KOPT-K1 (cell line): ENCODE results near the gene WAS.
"Not testable (repeated sequence)": the region's sequence is repeated elsewhere in the genome, so short reads cannot be mapped to it uniquely, and the experiment has no call there.

Source experiments
- H3K27ac ChIP-seq: fragments of 200-600 bp; sonication (generic); 2 replicates; pipeline ENCODE4 v1.5.1; 2016; ENCODE audit warnings: antibody characterized with exemption, mild to moderate bottlenecking, low read depth, low read length; ENCODE audit not compliant: poor library complexity, severe bottlenecking
- H3K36me3 ChIP-seq: fragments of 200-600 bp; sonication (generic); 2 replicates; pipeline ENCODE4 v1.5.1; 2017; ENCODE audit warnings: antibody characterized with exemption, mild to moderate bottlenecking, low read length, moderate library complexity; ENCODE audit not compliant: insufficient read depth
- H3K9me3 ChIP-seq: fragments of 200-600 bp; sonication (generic); 2 replicates; pipeline ENCODE4 v1.5.1; 2017; ENCODE audit warnings: antibody characterized with exemption, low read length, mild to moderate bottlenecking; ENCODE audit not compliant: insufficient read depth, poor library complexity, severe bottlenecking

Gene WAS

DNA sequence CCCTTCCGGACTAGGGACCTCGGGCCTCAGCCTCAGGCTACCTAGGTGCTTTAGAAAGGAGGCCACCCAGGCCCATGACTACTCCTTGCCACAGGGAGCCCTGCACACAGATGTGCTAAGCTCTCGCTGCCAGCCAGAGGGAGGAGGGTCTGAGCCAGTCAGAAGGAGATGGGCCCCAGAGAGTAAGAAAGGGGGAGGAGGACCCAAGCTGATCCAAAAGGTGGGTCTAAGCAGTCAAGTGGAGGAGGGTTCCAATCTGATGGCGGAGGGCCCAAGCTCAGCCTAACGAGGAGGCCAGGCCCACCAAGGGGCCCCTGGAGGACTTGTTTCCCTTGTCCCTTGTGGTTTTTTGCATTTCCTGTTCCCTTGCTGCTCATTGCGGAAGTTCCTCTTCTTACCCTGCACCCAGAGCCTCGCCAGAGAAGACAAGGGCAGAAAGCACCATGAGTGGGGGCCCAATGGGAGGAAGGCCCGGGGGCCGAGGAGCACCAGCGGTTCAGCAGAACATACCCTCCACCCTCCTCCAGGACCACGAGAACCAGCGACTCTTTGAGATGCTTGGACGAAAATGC is at the start of gene WAS:
Gene WAS, plus strand, starts transcription at position 389 of the 572 bp plus-strand sequence. Its CDS starts 55 bp downstream, at position 444.
- Histone ChIP-seq H3K9me3 (no peaks in the 10 kb centered on the region), H3K36me3 (peaks cover 35% of the 10 kb centered on the region), H3K27ac (peak within 1 kb of the TSS; percentile 93)

- Histone ChIP-seq H3K27ac (no peak overlapping the region), H3K9me3 (no peaks in the 10 kb centered on the region), H3K36me3 (no peaks in the 10 kb centered on the region)
Observed at GRCh38 chrX:48636301-48636700, 47.3 kb upstream of the WAS start.

DNA sequence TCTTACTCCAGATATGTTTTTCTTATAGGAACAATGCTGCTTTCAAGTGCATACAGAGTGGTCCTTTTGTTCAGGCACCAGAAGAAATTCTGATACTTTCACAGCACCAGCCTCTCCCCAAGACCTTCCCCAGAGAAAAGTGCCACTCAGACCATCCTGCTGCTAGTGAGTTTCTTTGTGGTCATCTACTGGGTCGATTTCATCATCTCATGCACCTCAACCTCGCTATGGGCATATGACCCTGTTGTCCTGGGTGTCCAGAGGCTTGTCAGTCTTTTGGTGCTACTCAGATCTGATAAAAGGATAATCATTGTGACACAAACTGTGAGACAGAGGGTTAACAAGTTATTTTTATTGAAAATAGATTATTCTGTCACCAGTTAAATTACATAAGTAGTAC is 46.8 kb upstream of the WAS start:
- Histone ChIP-seq H3K27ac (no peak overlapping the region), H3K9me3 (no peaks in the 10 kb centered on the region), H3K36me3 (no peaks in the 10 kb centered on the region)

- Histone ChIP-seq H3K9me3 (no peaks in the 10 kb centered on the region), H3K36me3 (no peaks in the 10 kb centered on the region), H3K27ac (no peak overlapping the region)
Observed at GRCh38 chrX:48645669-48646068, 37.9 kb upstream of the WAS start.

DNA sequence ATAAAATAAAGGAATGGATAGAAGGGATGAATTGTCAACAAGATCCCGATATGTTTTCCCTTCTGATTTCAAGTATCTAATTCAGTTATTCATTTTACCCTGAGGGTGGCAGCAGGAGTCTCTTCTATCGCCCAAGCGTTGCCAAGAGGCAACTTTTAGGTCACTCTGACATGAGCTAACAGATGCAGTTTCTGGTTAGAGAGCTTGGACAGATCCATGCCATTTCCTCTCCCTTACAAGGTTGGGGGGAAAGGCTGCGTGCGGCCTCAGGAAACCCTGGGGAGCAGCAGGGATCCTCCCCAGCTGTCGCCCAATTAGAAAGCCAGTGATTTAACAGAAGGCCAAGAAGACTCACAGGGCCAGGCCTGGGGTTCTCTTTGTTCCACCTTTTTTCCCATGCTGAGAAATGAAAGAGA is 35.3 kb upstream of the WAS start:
- Histone ChIP-seq H3K36me3 (no peaks in the 10 kb centered on the region), H3K27ac (no peak overlapping the region), H3K9me3 (no peaks in the 10 kb centered on the region)

DNA sequence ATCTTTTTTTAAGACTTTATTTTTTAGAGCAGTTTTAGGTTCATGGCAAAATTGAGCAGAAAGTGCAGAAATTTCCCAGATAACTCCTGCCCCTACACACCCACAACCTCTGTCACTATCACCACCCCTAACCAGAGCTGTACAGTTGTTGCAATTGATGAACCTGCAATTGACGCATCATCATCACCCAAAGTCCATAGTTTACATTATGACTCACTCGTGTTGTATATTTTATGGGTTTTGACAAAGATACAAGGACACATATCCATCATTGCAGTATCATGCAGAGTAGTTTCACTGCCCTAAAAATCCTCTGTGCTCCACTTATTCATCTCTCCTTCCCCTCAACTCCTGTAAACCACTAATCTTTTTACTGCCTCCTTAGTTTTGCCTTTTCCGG is 34.5 kb upstream of the WAS start:
- Histone ChIP-seq H3K27ac (no peak overlapping the region), H3K36me3 (no peaks in the 10 kb centered on the region), H3K9me3 (no peaks in the 10 kb centered on the region)

GRCh38 chrX:48652055-48652579 is 31.5 kb upstream of the WAS start:
- H3K36me3 ChIP-seq, H3K27ac ChIP-seq: not testable (repeated sequence)

DNA sequence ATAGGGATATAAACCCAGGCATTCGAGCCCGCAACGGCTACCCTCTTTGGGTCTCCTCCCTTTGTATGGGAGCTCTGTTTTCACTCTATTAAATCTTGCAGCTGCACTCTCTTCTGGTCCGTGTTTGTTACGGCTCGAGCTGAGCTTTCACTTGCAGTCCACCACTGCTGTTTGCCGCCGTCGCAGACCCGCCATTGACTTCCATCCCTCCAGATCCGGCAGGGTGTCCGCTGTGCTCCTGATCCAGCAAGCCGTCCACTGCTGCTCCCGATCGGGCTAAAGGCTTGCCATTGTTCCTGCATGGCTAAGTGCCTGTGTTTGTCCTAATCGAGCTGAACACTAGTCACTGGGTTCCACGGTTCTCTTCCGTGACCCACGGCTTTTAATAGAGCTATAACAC is 28.9 kb upstream of the WAS start:
- H3K9me3 ChIP-seq, H3K36me3 ChIP-seq, H3K27ac ChIP-seq: not testable (repeated sequence)

More at GRCh38 chrX:48652055-48652579, 31.5 kb upstream of the WAS start:
- not testable (repeated sequence) for H3K9me3 ChIP-seq

GRCh38 chrX:48659686-48660085 is 23.9 kb upstream of the WAS start:
- H3K9me3 ChIP-seq, H3K36me3 ChIP-seq: not testable (repeated sequence)

DNA sequence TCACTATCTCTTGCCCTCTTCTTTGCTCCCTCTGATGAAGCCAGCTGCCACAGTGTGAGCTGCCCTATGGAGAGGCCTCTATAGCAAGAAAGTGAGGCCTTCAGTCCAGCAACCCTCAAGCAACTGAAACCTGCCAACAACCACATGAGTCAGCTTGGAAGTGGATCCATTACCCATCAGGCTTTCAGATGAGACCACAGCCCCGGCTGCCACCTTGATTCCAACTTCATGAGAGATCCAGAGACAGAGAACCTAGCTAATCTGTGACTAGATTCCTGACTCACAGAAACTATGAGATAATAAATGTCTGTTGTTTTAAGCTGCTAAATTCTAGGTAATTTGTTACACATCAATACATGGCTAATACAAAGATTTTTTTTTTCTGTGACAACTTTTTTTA is 20.4 kb upstream of the WAS start:
- no peaks in the 10 kb centered on the region for H3K9me3 ChIP-seq
- H3K36me3 ChIP-seq, result no peaks in the 10 kb centered on the region
- no peak overlapping the region for H3K27ac ChIP-seq

More at GRCh38 chrX:48659686-48660085, 23.9 kb upstream of the WAS start:
- not testable (repeated sequence) for H3K27ac ChIP-seq

GRCh38 chrX:48664156-48664555 is 19.4 kb upstream of the WAS start:
- no peaks in the 10 kb centered on the region for H3K9me3 ChIP-seq
- H3K36me3 ChIP-seq, result no peaks in the 10 kb centered on the region
- no peak overlapping the region for H3K27ac ChIP-seq

DNA sequence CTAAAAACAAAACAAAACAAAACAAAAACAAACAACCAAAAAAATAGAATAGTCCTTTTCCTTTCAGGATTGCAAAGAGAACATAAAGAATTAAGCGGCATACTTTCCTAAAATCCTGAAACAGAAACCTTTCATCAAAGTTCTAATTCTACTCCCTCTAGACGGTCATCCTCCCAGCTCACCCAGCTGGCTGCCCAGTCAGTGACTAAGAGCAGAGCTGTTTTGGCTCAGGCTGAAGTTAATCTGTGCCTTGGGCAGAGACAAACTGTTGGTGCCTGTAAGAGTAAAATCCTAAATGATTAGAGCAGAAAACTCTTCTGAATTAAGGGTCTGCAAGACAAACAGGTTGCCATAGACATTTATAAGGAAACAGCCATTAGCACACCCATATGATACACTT is 17.6 kb upstream of the WAS start:
- no peaks in the 10 kb centered on the region for H3K9me3 ChIP-seq
- no peak overlapping the region for H3K27ac ChIP-seq
- H3K36me3 ChIP-seq, result no peaks in the 10 kb centered on the region

DNA sequence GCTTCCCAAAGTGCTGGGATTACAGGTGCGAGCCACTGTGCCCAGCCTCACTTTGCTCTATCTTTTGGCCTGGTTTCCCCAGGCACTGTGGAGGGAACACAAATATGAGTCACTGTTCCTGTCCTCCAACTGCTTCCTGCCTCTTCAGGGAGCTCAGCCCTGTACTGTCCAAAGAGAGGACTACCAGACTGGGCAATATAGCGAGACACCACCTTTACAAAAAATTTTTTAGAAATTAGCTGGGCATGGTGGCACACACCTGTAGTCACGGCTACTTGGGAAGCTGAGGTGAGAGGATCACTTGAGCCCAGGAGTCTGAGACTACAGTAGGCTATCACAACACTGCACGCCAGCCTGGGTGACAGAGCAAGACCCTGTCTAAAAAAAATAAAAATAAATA is 16.9 kb upstream of the WAS start:
- no peak overlapping the region for H3K27ac ChIP-seq
- no peaks in the 10 kb centered on the region for H3K9me3 ChIP-seq
- no peaks in the 10 kb centered on the region for H3K36me3 ChIP-seq

- no peaks in the 10 kb centered on the region for H3K9me3 ChIP-seq
- no peak overlapping the region for H3K27ac ChIP-seq
- H3K36me3 ChIP-seq, result no peaks in the 10 kb centered on the region
Observed at GRCh38 chrX:48667509-48667908, 16.1 kb upstream of the WAS start.

DNA sequence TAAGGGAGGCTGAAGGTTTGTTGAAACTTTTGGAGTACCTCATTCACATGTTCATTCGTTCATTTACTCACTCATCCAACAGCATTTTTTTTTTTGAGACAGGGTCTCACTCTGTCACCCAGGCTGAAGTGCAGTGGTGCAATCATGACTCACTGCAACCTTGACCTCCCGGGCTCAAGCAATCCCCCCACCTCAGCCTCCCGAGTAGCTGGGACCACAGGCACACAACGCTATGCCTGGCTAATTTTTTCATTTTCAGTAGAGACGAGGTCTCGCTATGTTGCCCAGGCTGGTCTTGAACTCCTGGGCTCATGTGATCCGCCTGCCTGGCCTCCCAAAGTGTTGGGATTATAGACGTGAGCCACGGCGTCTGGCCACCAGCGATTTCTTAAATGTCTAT is 15.4 kb upstream of the WAS start:
- H3K36me3 ChIP-seq, H3K27ac ChIP-seq, H3K9me3 ChIP-seq: not testable (repeated sequence)

DNA sequence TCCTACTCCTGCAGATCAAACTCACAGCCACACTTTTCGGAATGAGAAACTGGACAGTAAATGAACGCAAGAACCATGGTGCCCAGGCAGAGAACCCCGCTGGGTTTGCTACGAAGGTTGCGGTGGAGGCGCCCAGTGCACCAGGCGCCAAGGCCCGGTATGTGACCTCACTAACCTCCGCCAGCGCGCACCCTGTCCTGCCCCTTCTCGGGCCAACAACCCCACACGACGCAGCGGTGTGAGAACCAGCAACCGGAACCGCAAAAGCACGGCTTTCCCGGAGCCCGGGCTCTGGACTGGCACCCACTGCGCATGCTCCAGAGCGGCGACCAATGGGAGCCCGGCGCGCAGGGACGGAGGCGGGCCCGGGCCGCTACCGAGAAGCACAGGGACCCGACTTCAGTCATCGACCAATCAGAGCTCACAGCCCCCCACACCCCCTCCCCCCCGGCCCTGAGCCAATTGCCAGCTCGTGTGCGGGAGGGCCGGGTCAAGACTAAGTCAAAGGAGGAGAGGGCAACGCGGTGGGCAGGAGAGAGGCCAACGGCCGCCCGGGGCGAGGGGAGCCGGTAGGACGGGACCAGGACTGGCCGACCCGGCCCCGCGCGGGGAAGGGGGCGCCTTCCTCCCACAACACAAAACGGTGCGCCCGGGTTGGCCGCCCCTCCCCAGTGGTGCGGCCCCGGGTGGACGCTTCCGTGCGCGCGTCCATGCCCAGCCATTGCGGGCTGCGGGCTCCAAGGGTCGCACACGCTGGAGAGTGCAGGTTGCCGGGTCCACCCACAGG is 7.3 kb upstream of the WAS start:
- Histone ChIP-seq H3K27ac (peak overlapping the region; percentile 90), H3K9me3 (no peaks in the 10 kb centered on the region), H3K36me3 (no peaks in the 10 kb centered on the region)
